D341Med (cell line): ENCODE measurements around the gene CLEC4A.
"Not testable (repeated sequence)": the region's sequence is repeated elsewhere in the genome, so short reads cannot be mapped to it uniquely, and the experiment has no call there.

Experiments used
- DNase-seq: peaks from one replicate; pipeline ENCODE4 v3.0.0; 2012; ENCODE audit warnings: low spot score

The CLEC4A gene

DNA sequence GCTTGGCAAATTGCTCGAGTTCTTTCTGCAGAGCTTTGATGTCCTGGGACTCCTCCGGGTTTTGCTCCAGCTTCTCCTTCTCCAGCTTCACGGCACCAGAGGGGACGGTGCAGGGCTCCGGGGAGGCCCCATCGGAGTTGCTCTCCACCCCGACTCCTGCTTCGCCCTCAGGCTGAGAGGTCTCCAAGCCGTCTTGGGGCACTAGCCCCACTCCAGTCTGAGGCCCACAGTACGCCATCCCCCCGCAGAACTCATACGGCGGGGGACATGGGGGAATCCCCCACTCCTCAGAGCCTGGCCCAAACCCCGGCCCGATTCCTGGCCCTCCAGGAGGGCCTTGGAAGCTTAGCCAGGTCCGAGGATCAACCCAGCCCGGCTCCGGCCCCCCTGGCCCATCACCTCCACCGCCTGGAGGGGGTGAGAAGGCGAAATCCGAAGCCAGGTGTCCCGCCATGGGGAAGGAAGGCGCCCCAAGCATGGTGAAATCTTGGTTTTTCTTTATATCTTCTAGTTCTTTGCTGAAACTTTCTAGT lies 11.0 kb downstream of the CLEC4A start:
- DNase-seq: not testable (repeated sequence)

DNA sequence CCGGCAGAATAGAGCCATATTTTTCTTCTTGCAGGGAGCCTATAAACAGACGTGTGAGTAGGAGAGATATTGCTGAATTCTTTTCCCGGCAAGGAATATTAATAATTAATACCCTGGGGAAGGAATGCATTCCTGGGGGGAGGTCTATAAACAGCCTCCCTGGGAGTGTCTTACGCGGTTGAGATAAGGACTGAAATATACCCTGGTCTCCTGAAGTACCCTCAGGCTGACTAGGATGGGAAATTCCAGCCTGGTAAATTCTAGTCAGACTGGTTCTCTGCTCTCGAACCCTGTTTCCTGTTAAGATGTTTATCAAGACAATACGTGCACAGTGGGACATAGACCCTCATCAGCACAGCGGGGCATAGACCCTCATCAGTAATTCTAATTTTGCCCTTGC lies 18.2 kb downstream of the CLEC4A start:
- not testable (repeated sequence) for DNase-seq

DNA sequence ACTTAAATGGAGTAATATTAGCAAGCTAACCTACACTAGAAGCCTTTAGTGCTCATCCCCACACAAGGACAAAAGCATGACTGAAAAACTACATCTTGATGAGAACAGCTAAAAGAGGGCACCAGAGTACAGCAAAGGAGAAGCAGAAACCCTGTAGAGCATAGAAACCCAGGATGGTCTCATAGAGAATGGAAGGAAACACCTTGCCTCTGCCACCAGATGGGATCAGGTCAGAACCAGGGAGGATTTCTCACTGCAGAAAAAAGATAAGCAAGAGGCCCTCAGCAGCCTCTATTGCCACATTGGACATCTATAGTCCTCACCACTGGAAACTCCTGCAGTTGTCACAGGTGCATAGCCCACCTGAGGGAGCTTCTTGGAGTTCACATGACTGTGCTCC lies 19.8 kb downstream of the CLEC4A start:
- DNase-seq: no peak

DNA sequence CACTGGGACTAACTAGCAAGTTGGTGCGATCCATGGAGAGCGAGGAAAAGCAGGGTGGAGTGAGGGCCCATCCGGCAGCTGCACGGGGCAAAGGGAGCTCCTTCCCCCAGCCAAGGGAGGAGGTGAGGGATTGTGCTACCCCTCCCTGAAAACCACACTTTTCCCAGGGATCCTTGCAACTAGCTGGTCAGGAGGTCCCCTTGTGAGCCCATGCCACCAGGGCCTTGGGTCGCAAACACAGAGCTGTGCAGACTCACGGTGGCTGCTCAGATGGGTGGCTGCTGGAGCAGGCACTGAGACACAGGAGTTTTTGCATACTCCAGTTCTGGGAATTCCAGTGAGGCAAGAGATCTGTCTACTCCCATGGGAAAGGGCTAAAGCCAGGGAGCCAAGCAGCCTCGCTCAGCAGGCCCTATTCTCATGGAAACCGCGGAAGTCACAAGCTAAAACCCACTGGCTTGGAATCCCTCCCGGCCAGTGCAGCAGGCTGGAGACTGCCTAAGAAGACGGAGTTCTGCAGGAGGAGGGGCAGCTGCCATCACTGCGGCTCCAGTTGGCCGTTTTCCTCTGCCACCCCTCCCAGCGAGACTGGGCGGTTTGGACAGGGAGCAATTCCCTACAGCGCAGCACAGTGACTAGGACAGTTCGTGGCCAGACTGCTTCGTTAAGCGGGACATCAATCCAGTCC lies 22.5 kb downstream of the CLEC4A start:
- no peak for DNase-seq

DNA sequence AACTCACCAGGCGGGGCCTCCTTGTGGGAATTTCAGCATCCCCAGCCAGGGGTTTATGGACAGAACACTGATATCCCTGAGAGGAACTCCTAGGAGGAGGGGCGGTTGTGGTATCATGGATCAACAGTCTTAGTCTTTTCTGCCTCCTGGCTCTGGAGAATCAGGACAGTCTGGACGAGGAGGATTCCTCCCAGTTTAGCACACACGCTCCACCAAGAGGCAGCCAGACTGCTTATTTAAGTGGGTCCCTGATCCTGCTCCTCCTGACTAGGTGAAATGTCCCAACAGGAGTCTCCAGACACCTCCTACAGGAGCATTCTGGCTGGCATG lies 23.0 kb downstream of the CLEC4A start:
- no peak for DNase-seq

DNA sequence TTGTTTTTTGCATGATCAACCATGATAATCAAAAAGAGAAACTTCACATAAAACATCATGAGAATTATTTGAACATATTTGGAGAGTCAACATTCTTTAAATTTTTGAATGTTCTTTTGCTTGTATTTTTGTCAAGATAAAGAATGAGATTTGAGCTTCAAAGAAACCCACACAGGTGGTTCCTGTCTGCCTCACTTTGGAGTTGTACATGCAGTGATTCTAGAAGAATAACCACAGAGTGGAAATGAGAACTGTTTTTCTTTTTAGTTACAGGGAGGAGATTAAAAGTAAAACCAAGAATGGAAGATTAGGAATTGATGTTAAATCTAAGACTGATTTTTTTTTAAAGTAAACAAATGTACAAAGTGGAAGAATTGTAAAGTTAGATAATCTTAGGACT lies 31.1 kb downstream of the CLEC4A start:
- no peak for DNase-seq

DNA sequence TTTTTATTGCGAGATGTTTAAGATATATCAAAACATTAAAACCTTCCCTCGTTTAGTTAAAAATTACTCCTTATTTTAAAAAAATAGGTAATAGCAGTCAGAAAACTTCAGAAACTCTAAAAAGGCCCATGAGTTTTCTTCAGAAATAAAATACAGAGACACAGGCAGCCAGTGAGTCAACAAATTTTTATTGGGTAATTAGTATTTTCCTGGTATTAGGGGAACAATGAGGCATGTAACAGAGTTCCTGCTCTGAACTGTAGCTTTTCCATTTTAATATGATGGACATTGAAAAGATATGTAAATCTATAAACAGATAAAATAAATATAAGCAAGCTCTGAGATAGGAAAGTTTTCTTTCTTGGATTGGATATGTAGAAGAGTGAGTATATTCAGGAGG lies 33.0 kb downstream of the CLEC4A start:
- no peak for DNase-seq

DNA sequence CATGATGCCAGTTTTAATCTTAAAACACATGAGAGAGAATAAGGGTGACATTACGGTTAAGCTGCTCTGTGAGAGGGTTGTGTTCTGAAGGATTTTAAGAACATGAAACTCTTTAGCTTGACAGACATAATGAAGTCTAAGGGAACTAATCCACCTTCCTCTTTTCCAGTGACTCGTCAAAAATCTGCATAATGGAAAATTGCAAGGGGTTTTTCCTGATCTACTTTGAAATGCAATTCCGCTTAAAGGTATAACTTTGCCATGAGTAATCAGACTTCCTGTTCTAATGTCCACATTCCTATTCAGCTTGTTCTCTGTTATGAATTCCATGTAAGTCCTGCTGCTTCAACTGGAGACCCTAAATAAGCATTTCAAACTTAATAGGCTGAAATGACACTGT lies 33.4 kb downstream of the CLEC4A start, which contains the start of gene ZNF705A:
Gene ZNF705A, plus strand, starts transcription at position 171 of the 400 bp plus-strand sequence. CDS start 15,611 bp downstream, outside the sequence.
- DNase-seq: no peak

DNA sequence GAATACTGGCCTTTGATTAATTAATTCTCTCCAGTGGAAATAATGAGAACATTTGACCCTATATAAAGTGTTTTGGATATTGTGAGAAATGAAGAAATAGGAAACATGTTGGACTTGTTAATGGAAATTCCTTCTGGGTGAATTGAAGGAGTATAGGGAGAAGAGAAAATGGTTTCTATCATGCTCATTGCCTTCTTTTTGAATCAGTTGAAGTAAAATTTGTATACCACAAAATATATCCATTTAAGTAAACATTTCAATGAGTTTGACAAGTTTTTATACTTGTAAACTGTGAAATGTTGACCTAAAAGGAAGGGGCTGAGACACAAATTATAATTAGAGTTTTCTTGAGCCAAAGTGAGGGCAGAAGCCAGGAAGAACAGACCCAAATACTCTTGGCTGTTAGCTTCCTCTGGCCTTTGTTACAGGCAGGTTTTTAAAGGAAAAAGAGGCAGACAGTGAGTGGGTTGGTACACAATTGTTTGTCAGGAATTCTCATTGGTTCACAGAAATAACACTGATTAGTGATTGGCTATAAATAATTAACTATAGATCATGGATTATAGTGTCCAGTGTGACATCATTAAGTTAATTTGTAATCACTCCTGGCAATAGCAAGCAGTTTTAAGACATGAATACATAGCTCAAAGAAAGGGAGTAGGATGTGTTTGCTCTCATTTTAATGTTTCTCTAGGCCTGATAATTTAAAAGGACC lies 34.2 kb downstream of the CLEC4A start:
- DNase-seq: no peak

DNA sequence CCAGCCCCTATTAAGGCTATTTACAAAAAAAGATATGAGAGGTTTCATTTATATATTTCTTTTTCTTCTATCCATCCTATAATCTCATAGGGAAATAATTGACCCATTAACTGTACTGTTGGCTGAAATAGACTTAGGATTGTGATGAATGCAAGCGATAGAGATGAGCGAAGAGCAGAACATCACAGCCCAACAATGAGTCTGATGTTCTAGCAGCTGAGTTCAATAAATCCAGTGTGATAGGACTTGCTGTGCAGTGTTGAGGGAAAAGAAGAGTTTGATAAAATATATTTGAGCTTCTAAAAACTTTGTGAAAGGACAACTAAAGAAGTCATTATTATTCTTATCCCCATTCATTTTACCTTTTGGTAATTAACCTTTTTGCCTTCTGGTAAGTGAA lies 49.5 kb downstream of the CLEC4A start:
- DNase-seq: not testable (repeated sequence)

DNA sequence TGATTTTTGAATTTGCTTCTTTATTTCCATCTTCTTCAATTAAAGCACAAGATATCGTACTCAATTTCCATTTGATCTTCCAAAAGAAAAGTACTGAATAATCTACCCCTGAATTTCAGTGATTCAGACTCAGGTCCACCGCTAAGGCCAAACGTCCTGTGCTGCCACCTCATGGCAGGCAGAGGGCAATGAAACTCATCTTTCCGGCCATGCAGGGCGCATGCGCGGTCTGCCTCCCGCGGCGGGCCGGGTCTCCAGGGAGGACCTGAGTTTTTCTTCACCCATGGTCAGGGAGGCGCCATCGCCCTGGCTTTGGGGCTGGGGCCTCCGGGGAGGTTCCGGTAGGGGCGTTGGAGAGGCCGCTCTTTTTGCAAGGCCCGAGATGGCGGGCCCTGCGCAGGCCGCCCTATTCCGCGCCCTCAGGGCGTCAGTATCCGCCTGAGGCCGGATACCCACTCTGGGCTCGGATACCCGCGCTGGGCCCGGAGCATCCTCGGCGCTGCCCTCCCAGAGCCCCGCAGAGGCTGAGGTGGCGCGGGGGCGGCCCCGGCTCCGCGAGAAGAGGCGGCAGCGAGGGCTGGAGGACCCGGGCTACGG lies 56.7 kb downstream of the CLEC4A start:
- peak; percentile 67 for DNase-seq

DNA sequence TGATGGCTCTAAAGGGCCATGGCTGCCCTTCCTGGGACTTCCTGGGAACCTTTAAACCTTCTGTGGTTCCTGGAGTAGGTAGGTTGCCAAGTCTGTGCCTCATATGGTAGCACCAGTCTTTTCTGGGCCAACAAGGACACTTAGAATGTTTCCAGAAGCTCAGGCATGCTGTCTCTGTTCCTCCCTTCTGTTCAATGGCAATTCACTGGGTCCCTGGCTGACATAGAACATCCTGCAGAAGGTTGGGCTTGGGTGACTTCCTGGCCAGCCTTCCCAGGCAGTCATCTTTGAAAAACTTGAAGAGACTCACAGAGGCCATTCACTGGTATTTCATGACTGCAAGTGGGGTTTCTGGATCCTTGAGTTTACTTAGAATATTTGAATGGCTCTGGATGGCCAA lies 57.9 kb downstream of the CLEC4A start:
- not testable (repeated sequence) for DNase-seq

DNA sequence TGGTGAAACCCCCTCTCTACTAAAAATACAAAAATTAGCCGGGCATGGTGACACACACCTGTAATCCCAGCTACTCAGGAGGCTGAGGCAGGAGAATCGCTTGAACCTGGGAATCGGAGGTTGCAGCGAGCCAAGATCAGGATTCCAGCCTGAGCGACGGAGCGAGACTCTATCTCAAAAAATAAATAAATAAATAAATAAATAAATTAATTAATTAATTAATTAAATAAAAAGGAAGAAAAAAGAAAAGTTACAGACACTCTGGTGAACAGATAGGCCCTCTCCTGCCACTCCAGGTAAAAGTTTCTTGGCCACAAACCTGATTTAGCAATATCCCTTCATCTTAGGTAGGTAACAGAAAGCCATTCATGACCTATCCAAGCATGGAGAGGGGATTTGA lies 59.5 kb downstream of the CLEC4A start:
- DNase-seq: not testable (repeated sequence)

DNA sequence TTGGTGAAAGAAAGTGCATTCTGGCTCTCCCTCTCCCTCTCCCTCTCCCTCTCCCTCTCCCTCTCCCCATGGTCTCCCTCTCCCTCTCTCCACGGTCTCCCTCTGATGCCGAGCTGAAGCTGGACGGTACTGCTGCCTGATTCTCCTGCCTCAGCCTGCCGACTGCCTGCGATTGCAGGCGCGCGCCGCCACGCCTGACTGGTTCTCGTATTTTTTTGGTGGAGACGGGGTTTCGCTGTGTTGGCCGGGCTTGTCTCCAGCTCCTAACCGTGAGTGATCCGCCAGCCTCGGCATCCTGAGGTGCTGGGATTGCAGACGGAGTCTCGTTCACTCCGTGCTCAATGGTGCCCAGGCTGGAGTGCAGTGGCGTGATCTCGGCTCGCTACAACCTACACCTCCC lies 59.9 kb downstream of the CLEC4A start:
- not testable (repeated sequence) for DNase-seq

DNA sequence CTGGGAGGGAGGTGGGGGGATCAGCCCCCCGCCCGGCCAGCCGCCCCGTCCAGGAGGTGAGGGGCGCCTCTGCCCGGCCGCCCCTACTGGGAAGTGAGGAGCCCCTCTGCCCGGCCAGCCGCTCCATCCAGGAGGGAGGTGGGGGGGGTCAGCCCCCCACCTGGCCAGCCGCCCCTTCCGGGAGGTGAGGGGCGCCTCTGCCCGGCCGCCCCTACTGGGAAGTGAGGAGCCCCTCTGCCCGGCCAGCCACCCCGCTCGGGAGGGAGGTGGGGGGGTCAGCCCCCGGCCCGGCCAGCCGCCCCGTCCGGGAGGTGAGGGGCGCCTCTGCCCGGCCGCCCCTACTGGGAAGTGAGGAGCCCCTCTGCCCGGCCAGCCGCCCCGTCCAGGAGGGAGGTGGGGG lies 60.8 kb downstream of the CLEC4A start:
- DNase-seq: not testable (repeated sequence)

DNA sequence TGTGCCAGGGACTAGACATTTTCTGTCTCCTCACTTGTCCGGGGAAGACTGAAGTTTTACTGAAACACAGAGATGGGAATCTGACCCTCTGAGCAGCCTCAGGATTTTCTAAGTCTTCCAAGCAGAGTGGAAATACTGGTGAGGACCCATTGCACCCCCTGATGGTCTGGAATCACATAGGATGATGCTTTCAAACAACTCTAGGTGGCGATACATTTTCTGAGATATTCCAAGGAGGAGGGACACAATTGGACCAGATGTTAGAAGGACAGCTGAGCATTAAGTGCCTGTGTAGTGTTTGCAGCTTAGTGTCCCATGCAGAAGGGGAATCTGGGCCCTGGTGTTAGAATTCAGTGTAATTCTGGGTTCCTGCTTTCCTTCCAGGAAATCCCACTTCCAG lies 64.7 kb downstream of the CLEC4A start:
- DNase-seq: not testable (repeated sequence)
